Activated T-helper 2 cell treated with anti-CD3 and anti-CD28 coated beads, Interferon-gamma antibody, Interleukin-2, Interleukin-4, amounts not matched to agents 10 μg/mL and 5 μg/mL and 100 μg/mL, durations not matched to agents 14 hours and 24 hours and 36 hours (primary cell): ENCODE results near the gene PKNOX1. TPM values are rescaled to one million over a fixed set of nuclear protein-coding genes. Genes with fewer than 3 reads are reported as not detected.
"Not testable (repeated sequence)": the region's sequence is repeated elsewhere in the genome, so short reads cannot be mapped to it uniquely, and the experiment has no call there.

Experiments
- DNase-seq: peaks from one replicate; pipeline ENCODE4 v3.0.0; 2021; ENCODE audit warnings: low spot score
- H3K27ac Mint-ChIP-seq: one replicate; pipeline ENCODE4 v1.8.0; 2021; ENCODE audit warnings: mixed read lengths
- H3K27me3 Mint-ChIP-seq: one replicate; pipeline ENCODE4 v1.8.0; 2021; ENCODE audit warnings: low read depth, mixed read lengths
- H3K36me3 Mint-ChIP-seq: one replicate; pipeline ENCODE4 v1.8.0; 2021; ENCODE audit warnings: low read depth, mixed read lengths
- H3K4me1 Mint-ChIP-seq: one replicate; pipeline ENCODE4 v1.8.0; 2021; ENCODE audit warnings: low read depth, mixed read lengths
- H3K4me3 Mint-ChIP-seq: one replicate; pipeline ENCODE4 v1.8.0; 2021; ENCODE audit warnings: low read depth, mild to moderate bottlenecking, moderate library complexity, mixed read lengths
- H3K9me3 Mint-ChIP-seq: one replicate; pipeline ENCODE4 v1.8.0; 2021; ENCODE audit warnings: mixed read lengths
- intact Hi-C: fragments of 100-400 bp; cut with micrococcal nuclease; formaldehyde crosslinking; loops from one replicate; pipeline ENCODE4 v1.15.1; 2023
- total RNA-seq: library from RNA; stranded (reverse); gene quantifications from 2 replicates; pipeline ENCODE4 v1.2.3, GENCODE V29; 2022

The PKNOX1 gene
- total RNA-seq, 1 donor from 2014 or later = 25.6 TPM

- Mint-ChIP-seq H3K36me3 (no peaks in the 10 kb centered on the region), H3K27ac (no peak overlapping the region), H3K9me3 (no peaks in the 10 kb centered on the region), H3K4me1 (no peaks in the 10 kb centered on the region), H3K27me3 (no peaks in the 10 kb centered on the region), H3K4me3 (no peak overlapping the region)
- intact Hi-C loops = no loop called here
- DNase-seq = no peak
Observed at GRCh38 chr21:42937960-42938605, 36.3 kb upstream of the PKNOX1 start.

GRCh38 chr21:42938606-42938995, 35.8 kb upstream of the PKNOX1 start:
- intact Hi-C loops, H3K27ac Mint-ChIP-seq, H3K36me3 Mint-ChIP-seq, H3K4me1 Mint-ChIP-seq, DNase-seq, H3K27me3 Mint-ChIP-seq, H3K4me3 Mint-ChIP-seq, H3K9me3 Mint-ChIP-seq: not testable (repeated sequence)

- Mint-ChIP-seq H3K27ac (no peak overlapping the region), H3K9me3 (no peaks in the 10 kb centered on the region), H3K4me1 (no peaks in the 10 kb centered on the region), H3K4me3 (no peak overlapping the region), H3K36me3 (no peaks in the 10 kb centered on the region), H3K27me3 (no peaks in the 10 kb centered on the region)
- no peak for DNase-seq
- intact Hi-C loops = no loop called here
Observed at GRCh38 chr21:42939582-42940413, 34.6 kb upstream of the PKNOX1 start.

GRCh38 chr21:42941696-42942085, 32.7 kb upstream of the PKNOX1 start:
- intact Hi-C loops = no loop called here
- no peaks in the 10 kb centered on the region for H3K9me3 Mint-ChIP-seq
- no peak overlapping the region for H3K4me3 Mint-ChIP-seq
- H3K27ac Mint-ChIP-seq = no peak overlapping the region
- no peaks in the 10 kb centered on the region for H3K36me3 Mint-ChIP-seq
- H3K4me1 Mint-ChIP-seq = no peaks in the 10 kb centered on the region
- DNase-seq = no peak
- no peaks in the 10 kb centered on the region for H3K27me3 Mint-ChIP-seq

GRCh38 chr21:42942244-42942643, 32.1 kb upstream of the PKNOX1 start:
- Mint-ChIP-seq H3K27ac (no peak overlapping the region), H3K4me3 (no peak overlapping the region), H3K27me3 (peaks cover 2% of the 10 kb centered on the region), H3K4me1 (no peaks in the 10 kb centered on the region), H3K9me3 (no peaks in the 10 kb centered on the region), H3K36me3 (no peaks in the 10 kb centered on the region)
- DNase-seq = no peak
- intact Hi-C loops = no loop called here

- H3K4me3 Mint-ChIP-seq, H3K27me3 Mint-ChIP-seq, H3K36me3 Mint-ChIP-seq, H3K4me1 Mint-ChIP-seq, DNase-seq, H3K27ac Mint-ChIP-seq, H3K9me3 Mint-ChIP-seq, intact Hi-C loops: not testable (repeated sequence)
Observed at GRCh38 chr21:42949094-42949755, 25.1 kb upstream of the PKNOX1 start.

GRCh38 chr21:42951193-42951592, 23.2 kb upstream of the PKNOX1 start:
- H3K27me3 Mint-ChIP-seq, H3K27ac Mint-ChIP-seq, H3K4me3 Mint-ChIP-seq, H3K36me3 Mint-ChIP-seq, H3K9me3 Mint-ChIP-seq, DNase-seq, H3K4me1 Mint-ChIP-seq, intact Hi-C loops: not testable (repeated sequence)

- intact Hi-C loops = no loop called here
- no peak for DNase-seq
- Mint-ChIP-seq H3K9me3 (no peaks in the 10 kb centered on the region), H3K4me1 (peaks cover 2% of the 10 kb centered on the region), H3K27ac (no peak overlapping the region), H3K36me3 (no peaks in the 10 kb centered on the region), H3K27me3 (no peaks in the 10 kb centered on the region), H3K4me3 (no peak overlapping the region)
Observed at GRCh38 chr21:42956824-42957630, 17.3 kb upstream of the PKNOX1 start.

GRCh38 chr21:42958122-42958521, 16.2 kb upstream of the PKNOX1 start:
- H3K27me3 Mint-ChIP-seq, H3K9me3 Mint-ChIP-seq, intact Hi-C loops, H3K4me3 Mint-ChIP-seq, H3K36me3 Mint-ChIP-seq, H3K4me1 Mint-ChIP-seq, DNase-seq, H3K27ac Mint-ChIP-seq: not testable (repeated sequence)

- peaks cover 2% of the 10 kb centered on the region for H3K4me1 Mint-ChIP-seq
- H3K27ac Mint-ChIP-seq = no peak overlapping the region
- peaks cover 2% of the 10 kb centered on the region for H3K27me3 Mint-ChIP-seq
- no peak overlapping the region for H3K4me3 Mint-ChIP-seq
- intact Hi-C loops = no loop called here
- no peak for DNase-seq
- no peaks in the 10 kb centered on the region for H3K36me3 Mint-ChIP-seq
- no peaks in the 10 kb centered on the region for H3K9me3 Mint-ChIP-seq
Observed at GRCh38 chr21:42959728-42960127, 14.6 kb upstream of the PKNOX1 start.

GRCh38 chr21:42962380-42963007, 11.9 kb upstream of the PKNOX1 start:
- H3K9me3 Mint-ChIP-seq = no peaks in the 10 kb centered on the region
- intact Hi-C loops = no loop called here
- H3K4me3 Mint-ChIP-seq = no peak overlapping the region

GRCh38 chr21:42964086-42964485, 10.3 kb upstream of the PKNOX1 start:
- H3K36me3 Mint-ChIP-seq = no peaks in the 10 kb centered on the region
- no peak for DNase-seq

More at GRCh38 chr21:42962380-42963007, 11.9 kb upstream of the PKNOX1 start:
- Mint-ChIP-seq H3K27me3 (peaks cover 2% of the 10 kb centered on the region), H3K4me1 (peaks cover 2% of the 10 kb centered on the region), H3K27ac (no peak overlapping the region), H3K36me3 (no peaks in the 10 kb centered on the region)
- DNase-seq = no peak

More at GRCh38 chr21:42964086-42964485, 10.3 kb upstream of the PKNOX1 start:
- intact Hi-C loops = no loop called here
- H3K27ac Mint-ChIP-seq = no peak overlapping the region
- H3K9me3 Mint-ChIP-seq = no peaks in the 10 kb centered on the region
- no peak overlapping the region for H3K4me3 Mint-ChIP-seq
- H3K4me1 Mint-ChIP-seq = no peaks in the 10 kb centered on the region
- peaks cover 2% of the 10 kb centered on the region for H3K27me3 Mint-ChIP-seq
